Panc1 (cell line): ENCODE measurements around the gene GMEB2. TPM values are rescaled to one million over a fixed set of nuclear protein-coding genes. Genes with fewer than 3 reads are reported as not detected.

Experiments used
- ATAC-seq: fragments of 200-7000 bp; cut with Tn5 transposase; 2 replicates; pipeline ENCODE4 v1.9.1; 2020; ENCODE audit warnings: mild to moderate bottlenecking, moderate library complexity
- BruUV-seq: library from RNA; stranded (reverse); fragments of 400-500 nt; replicated peaks from 2 replicates; lab custom pipeline; 2021; lab: Mats Ljungman, UMichigan
- CTCF ChIA-PET: fragments of 300-600 bp; sonication (Branson Sonifier 250); formaldehyde crosslinking; loops from one replicate; lab custom pipeline; 2022; ENCODE audit warnings: antibody characterized with exemption; lab: Charles Lee
- POLR2A ChIA-PET: fragments of 300-600 bp; sonication (Branson Sonifier 250); formaldehyde crosslinking; loops from one replicate; lab custom pipeline; 2022; ENCODE audit warnings: antibody characterized with exemption; lab: Charles Lee
- DNase-seq: peaks from one replicate; pipeline ENCODE4 v3.0.0-alpha.2; 2010; ENCODE audit warnings: low read depth, low spot score
- H3K27ac ChIP-seq: 2 replicates; pipeline ENCODE4 v1.5.1; 2011; ENCODE audit warnings: mild to moderate bottlenecking, low read length, inconsistent platforms
- H3K27me3 ChIP-seq: fragments of 200-500 bp; sonication (Bioruptor generic); 2 replicates; pipeline ENCODE4 v1.6.0; 2014; ENCODE audit warnings: low read length, inconsistent platforms; ENCODE audit not compliant: control insufficient read depth, insufficient read depth
- H3K36me3 ChIP-seq: fragments of 200-500 bp; sonication (Bioruptor generic); 2 replicates; pipeline ENCODE4 v1.5.1; 2014; ENCODE audit warnings: inconsistent platforms, mild to moderate bottlenecking, low read length, moderate library complexity; ENCODE audit not compliant: control insufficient read depth, insufficient read depth
- H3K4me1 ChIP-seq: 2 replicates; pipeline ENCODE4 v1.5.1; 2011; ENCODE audit warnings: inconsistent platforms, mild to moderate bottlenecking, low read length, moderate library complexity; ENCODE audit not compliant: control insufficient read depth, insufficient read depth
- H3K4me3 ChIP-seq, 2 experiments: 2 replicates each; pipeline ENCODE4 v1.5.1; 2011 to 2012; ENCODE audit warnings: low read depth in 2 of 2, low read length in 2 of 2, mild to moderate bottlenecking in 2 of 2, inconsistent platforms in 1 of 2, moderate library complexity in 1 of 2
- H3K9me3 ChIP-seq: fragments of 200-500 bp; sonication (Bioruptor generic); 2 replicates; pipeline ENCODE4 v1.5.1; 2014; ENCODE audit warnings: low read depth, mild to moderate bottlenecking, inconsistent platforms, low read length, moderate library complexity; ENCODE audit not compliant: control insufficient read depth, insufficient read depth
- POLR2AphosphoS5 ChIP-seq: IDR thresholded peaks from 2 replicates; pipeline ENCODE4 v1.6.1; 2012; ENCODE audit warnings: mild to moderate bottlenecking, low read depth, low read length, moderate library complexity
- SIN3A ChIP-seq: IDR thresholded peaks from 2 replicates; pipeline ENCODE4 v1.6.1; 2012; ENCODE audit warnings: low read depth, mild to moderate bottlenecking, low read length, moderate library complexity, borderline replicate concordance; ENCODE audit not compliant: insufficient read depth
- TCF7L2 ChIP-seq: IDR thresholded peaks from 2 replicates; pipeline ENCODE4 v1.6.1; 2011; ENCODE audit warnings: mild to moderate bottlenecking, low read depth, low read length, inconsistent platforms
- in situ Hi-C: cut with HindIII; loops from 2 replicates; pipeline ENCODE4 v1.10.0; 2016; ENCODE audit warnings: low sequenced_read_pairs, low pct_unique_long_range_greater_than_20kb
- intact Hi-C: fragments of 100-400 bp; cut with micrococcal nuclease; formaldehyde crosslinking; loops from one replicate; pipeline ENCODE4 v1.10.0; 2022; ENCODE audit not compliant: unreplicated experiment
- total RNA-seq: library from RNA; stranded (reverse); gene quantifications from one replicate; pipeline ENCODE4 v1.2.1, GENCODE V29; 2021; ENCODE audit not compliant: unreplicated experiment
- TF ChIP-seq, protein P1 (sequence below): fragments of 450-650 bp; IDR thresholded peaks from 2 replicates; pipeline ENCODE4 v1.5.1; 2017; ENCODE audit warnings: mild to moderate bottlenecking
- TF ChIP-seq, protein P2 (sequence below), 2 experiments: IDR thresholded peaks; 2 replicates each; pipeline ENCODE4 v1.6.1; 2011 to 2012; ENCODE audit warnings: low read depth in 2 of 2, control low read depth in 1 of 2, low read length in 1 of 2, mild to moderate bottlenecking in 1 of 2, moderate library complexity in 1 of 2; ENCODE audit not compliant: insufficient read depth in 1 of 2

The GMEB2 gene
- total RNA-seq, 1 experiment from 2014 or later, result 13.1 TPM

DNA sequence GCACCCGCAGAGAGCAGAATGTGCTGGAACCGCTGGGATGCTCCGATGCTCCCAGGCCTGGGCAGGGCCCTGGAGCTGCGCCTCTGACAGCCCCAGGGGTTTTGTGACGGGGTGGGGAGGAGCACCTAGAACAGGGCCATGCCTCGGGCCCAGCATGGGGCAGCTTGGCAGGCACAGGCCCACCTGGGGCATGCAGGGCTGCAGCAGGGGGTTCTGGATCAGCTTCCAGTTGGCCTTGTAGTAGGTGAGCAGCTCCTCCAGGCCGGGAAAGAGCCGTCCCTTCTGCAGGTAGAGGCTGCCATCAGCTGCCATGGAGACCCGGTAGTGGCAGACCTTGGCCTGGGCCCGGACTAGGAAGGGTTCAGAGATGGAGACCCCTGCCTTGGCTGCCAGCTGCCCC is 83.8 kb downstream of the GMEB2 start:
- H3K9me3 ChIP-seq, result no peaks in the 10 kb centered on the region
- H3K36me3 ChIP-seq, result no peaks in the 10 kb centered on the region
- ATAC-seq (no peak), DNase-seq (no peak)
- ChIA-PET POLR2A (no interaction called here), CTCF (no interaction called here)
- TF ChIP-seq, protein P1, sequence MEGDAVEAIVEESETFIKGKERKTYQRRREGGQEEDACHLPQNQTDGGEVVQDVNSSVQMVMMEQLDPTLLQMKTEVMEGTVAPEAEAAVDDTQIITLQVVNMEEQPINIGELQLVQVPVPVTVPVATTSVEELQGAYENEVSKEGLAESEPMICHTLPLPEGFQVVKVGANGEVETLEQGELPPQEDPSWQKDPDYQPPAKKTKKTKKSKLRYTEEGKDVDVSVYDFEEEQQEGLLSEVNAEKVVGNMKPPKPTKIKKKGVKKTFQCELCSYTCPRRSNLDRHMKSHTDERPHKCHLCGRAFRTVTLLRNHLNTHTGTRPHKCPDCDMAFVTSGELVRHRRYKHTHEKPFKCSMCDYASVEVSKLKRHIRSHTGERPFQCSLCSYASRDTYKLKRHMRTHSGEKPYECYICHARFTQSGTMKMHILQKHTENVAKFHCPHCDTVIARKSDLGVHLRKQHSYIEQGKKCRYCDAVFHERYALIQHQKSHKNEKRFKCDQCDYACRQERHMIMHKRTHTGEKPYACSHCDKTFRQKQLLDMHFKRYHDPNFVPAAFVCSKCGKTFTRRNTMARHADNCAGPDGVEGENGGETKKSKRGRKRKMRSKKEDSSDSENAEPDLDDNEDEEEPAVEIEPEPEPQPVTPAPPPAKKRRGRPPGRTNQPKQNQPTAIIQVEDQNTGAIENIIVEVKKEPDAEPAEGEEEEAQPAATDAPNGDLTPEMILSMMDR, result no peak
- TF ChIP-seq POLR2AphosphoS5, result no peak
- in situ Hi-C loops (no loop called here), intact Hi-C loops (no loop called here)
- H3K27me3 ChIP-seq, result no peaks in the 10 kb centered on the region
- BruUV-seq, result no TSS peak
- H3K27ac ChIP-seq, result no peak overlapping the region
- H3K4me1 ChIP-seq, result peaks cover 8% of the 10 kb centered on the region; the same call in 1 of the 2 replicates
- H3K4me3 ChIP-seq, result no peak overlapping the region

DNA sequence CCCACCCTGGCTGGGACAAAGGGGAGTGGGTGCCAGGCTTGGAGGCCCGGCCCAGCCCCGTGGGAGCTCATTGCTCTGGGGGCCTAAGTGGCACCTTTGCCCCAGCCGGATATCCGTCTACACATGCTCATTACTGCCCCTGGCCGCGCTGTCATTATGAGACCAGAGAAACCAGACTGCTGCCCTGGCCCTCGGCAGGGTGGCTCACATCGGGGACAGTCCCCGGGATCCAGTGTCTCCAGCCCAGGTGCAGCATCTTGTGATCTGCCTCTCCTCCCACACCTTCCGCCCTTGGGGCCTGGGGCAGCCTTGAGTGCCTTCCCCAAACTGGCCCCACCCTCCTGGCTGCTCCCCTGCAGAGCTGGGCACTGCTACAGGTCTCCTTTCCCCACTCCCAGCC is 84.2 kb downstream of the GMEB2 start:
- no TSS peak for BruUV-seq
- DNase-seq (no peak), ATAC-seq (no peak)
- in situ Hi-C loops, result no loop called here
- ChIA-PET POLR2A (interaction anchor here (0.6 kb wide), 1 partner anchor 41 kb away, joined by 4 read pairs; no protein-coding TSS in a partner anchor), CTCF (no interaction called here)
- Histone ChIP-seq H3K27ac (no peak overlapping the region), H3K4me3 (no peak overlapping the region), H3K4me1 (peaks cover 4% of the 10 kb centered on the region; the same call in 1 of the 2 replicates), H3K36me3 (no peaks in the 10 kb centered on the region), H3K27me3 (no peaks in the 10 kb centered on the region), H3K9me3 (no peaks in the 10 kb centered on the region)
- TF ChIP-seq POLR2AphosphoS5 (no peak), SIN3A (no peak), TCF7L2 (no peak)
- TF ChIP-seq, protein P1, result no peak
- TF ChIP-seq, protein P2, sequence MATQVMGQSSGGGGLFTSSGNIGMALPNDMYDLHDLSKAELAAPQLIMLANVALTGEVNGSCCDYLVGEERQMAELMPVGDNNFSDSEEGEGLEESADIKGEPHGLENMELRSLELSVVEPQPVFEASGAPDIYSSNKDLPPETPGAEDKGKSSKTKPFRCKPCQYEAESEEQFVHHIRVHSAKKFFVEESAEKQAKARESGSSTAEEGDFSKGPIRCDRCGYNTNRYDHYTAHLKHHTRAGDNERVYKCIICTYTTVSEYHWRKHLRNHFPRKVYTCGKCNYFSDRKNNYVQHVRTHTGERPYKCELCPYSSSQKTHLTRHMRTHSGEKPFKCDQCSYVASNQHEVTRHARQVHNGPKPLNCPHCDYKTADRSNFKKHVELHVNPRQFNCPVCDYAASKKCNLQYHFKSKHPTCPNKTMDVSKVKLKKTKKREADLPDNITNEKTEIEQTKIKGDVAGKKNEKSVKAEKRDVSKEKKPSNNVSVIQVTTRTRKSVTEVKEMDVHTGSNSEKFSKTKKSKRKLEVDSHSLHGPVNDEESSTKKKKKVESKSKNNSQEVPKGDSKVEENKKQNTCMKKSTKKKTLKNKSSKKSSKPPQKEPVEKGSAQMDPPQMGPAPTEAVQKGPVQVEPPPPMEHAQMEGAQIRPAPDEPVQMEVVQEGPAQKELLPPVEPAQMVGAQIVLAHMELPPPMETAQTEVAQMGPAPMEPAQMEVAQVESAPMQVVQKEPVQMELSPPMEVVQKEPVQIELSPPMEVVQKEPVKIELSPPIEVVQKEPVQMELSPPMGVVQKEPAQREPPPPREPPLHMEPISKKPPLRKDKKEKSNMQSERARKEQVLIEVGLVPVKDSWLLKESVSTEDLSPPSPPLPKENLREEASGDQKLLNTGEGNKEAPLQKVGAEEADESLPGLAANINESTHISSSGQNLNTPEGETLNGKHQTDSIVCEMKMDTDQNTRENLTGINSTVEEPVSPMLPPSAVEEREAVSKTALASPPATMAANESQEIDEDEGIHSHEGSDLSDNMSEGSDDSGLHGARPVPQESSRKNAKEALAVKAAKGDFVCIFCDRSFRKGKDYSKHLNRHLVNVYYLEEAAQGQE (IDR thresholded peaks at IDR 0.05; ENCODE audit: insufficient read depth in 1 of 2, low read depth in 2 of 2, low read length in 1 of 2), result no peak
- intact Hi-C loops, result no loop called here
